ENCODE data around the gene ZBTB47. TPM values are rescaled to one million over a fixed set of nuclear protein-coding genes. Genes with fewer than 3 reads are reported as not detected.

Gene ZBTB47
- total RNA-seq, 4 donors from 2014 or later, result 10.0 to 44.1 (median 19.7) TPM

DNA sequence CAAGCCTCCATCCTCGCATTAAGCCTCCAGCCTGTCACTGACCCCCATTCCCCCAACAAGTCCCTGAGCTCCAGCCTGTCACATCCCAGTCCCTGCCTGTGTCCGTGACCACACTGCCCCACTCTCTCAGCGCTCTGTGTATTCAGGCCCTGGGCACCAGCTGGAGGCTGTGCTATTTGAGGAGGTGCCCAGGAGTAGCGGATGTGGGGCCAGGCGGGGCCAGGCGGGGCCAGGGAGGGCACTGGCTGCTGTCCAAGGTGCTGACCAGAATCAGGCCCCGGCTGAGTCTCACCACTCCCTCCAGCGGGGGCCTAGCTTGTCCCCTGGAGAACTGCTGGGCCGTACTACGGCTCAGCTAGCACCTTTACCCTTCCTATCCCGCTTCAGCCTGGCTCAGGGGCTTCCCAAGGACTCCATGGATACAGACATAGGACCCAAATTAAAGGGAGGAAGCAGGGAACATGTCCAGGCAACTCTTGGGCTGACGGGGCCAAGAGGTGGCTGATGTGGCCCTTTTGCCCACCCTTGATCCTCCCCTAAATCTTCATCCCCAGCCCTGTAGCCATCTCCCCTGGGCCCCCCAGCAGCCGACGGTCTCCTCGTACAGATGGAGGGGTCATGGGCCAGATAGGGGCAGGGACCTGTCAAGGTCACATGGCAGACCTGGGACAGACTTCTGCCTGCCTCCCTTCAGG, 48.0 kb downstream of the ZBTB47 start:
- 37 to 60% methylated on average over 1 to 15 of the region's 15 CpGs for WGBS, 2 donors (ENCODE audit: low coverage in 1 of 2)
- peak; percentile 36 for DNase-seq
- H3K4me3 ChIP-seq, result no peak overlapping the region
- no peaks in the 10 kb centered on the region for H3K27me3 ChIP-seq
- no peaks in the 10 kb centered on the region for H3K9me3 ChIP-seq
- intact Hi-C loops (cut with DNase I; ENCODE audit: low total_unique reads), result no loop called here
- H3K4me1 ChIP-seq, result no peaks in the 10 kb centered on the region
- TF ChIP-seq POLR2A (IDR thresholded peaks at IDR 0.05) (no peak), POLR2AphosphoS5 (IDR thresholded peaks at IDR 0.05) (no peak), CTCF (IDR thresholded peaks at IDR 0.05) (no peak), EP300 (IDR thresholded peaks at IDR 0.05; ENCODE audit: low read depth) (no peak)
- H3K36me3 ChIP-seq, result no peaks in the 10 kb centered on the region
- in situ Hi-C loops (cut with MboI; ENCODE audit: low pct_ligation_motif_present in 1 of 4, low pct_unique_long_range_greater_than_20kb in 1 of 4, low sequenced_read_pairs in 3 of 4), result no loop called here
- H3K27ac ChIP-seq, result no peak overlapping the region

GRCh38 chr3:42702066-42702951, 48.8 kb downstream of the ZBTB47 start, which contains the start of gene HHATL:
TSS of gene HHATL (minus strand) at chr3:42702798. CDS start at chr3:42700826, 1,972 bp downstream.
- intact Hi-C loops (cut with DNase I; ENCODE audit: low total_unique reads) (no loop called here), in situ Hi-C loops (cut with MboI; ENCODE audit: low pct_ligation_motif_present in 1 of 4, low pct_unique_long_range_greater_than_20kb in 1 of 4, low sequenced_read_pairs in 3 of 4) (no loop called here)
- no peak within 1 kb of the TSS for H3K27ac ChIP-seq
- no peaks in the 10 kb centered on the region for H3K27me3 ChIP-seq
- no peak for DNase-seq
- no peaks in the 10 kb centered on the region for H3K9me3 ChIP-seq
- no peaks in the 10 kb centered on the region for H3K36me3 ChIP-seq
- 73% methylated on average over 21 of the region's 21 CpGs; no CpG with 5 or more reads in 1 of the 2 donors for WGBS, 2 donors (ENCODE audit: low coverage in 1 of 2)
- no peak within 1 kb of the TSS for H3K4me3 ChIP-seq
- no peaks in the 10 kb centered on the region for H3K4me1 ChIP-seq
- TF ChIP-seq POLR2AphosphoS5 (IDR thresholded peaks at IDR 0.05) (no peak), EP300 (IDR thresholded peaks at IDR 0.05; ENCODE audit: low read depth) (no peak), POLR2A (IDR thresholded peaks at IDR 0.05) (no peak), CTCF (IDR thresholded peaks at IDR 0.05) (no peak)

DNA sequence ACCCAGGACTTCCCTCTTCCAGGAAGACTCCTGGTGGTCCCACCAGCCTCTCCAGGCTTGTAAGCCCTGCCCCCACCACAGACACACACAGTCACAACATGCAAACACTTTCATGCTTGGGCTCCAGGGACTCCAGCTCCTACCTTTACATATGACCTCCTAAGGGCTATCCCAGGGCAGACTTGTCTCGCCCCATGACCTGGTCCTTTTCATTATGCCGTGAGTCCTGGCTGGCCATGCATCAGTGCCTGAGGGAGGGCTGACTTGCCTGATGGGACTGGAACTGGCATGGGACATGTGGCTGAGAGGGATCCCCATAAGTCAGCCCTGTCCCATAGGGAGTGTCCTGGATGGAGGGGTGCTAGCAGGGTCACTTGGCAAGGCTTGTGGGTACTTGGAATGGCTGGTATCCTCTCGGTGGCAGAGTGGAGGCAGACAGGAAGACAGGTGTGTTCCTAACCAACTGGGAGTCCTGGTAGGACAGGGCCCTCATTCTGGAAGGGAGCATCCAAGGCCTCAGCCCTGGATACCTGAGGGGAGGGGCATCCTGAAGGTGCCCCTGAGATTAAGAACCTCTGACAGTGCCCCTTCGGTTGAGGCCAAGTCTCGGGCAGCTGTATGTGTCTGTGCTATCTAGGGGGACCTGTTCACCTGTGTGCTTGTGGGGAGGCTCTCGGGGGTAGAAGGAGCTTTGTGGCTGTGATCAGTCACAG, 49.6 kb downstream of the ZBTB47 start:
- no peak for DNase-seq
- intact Hi-C loops (cut with DNase I; ENCODE audit: low total_unique reads), result no loop called here
- TF ChIP-seq POLR2AphosphoS5 (IDR thresholded peaks at IDR 0.05) (no peak), CTCF (IDR thresholded peaks at IDR 0.05) (no peak), POLR2A (IDR thresholded peaks at IDR 0.05) (no peak), EP300 (IDR thresholded peaks at IDR 0.05; ENCODE audit: low read depth) (no peak)
- 86 to 100% methylated on average over 1 to 6 of the region's 6 CpGs for WGBS, 2 donors (ENCODE audit: low coverage in 1 of 2)
- no peak overlapping the region for H3K4me3 ChIP-seq
- no peaks in the 10 kb centered on the region for H3K36me3 ChIP-seq
- H3K27ac ChIP-seq, result no peak overlapping the region
- no peaks in the 10 kb centered on the region for H3K4me1 ChIP-seq
- H3K9me3 ChIP-seq, result no peaks in the 10 kb centered on the region
- H3K27me3 ChIP-seq, result no peaks in the 10 kb centered on the region
- in situ Hi-C loops (cut with MboI; ENCODE audit: low pct_ligation_motif_present in 1 of 4, low pct_unique_long_range_greater_than_20kb in 1 of 4, low sequenced_read_pairs in 3 of 4), result no loop called here

GRCh38 chr3:42703695-42704025, 50.2 kb downstream of the ZBTB47 start:
- Histone ChIP-seq H3K36me3 (no peaks in the 10 kb centered on the region), H3K4me3 (no peak overlapping the region), H3K4me1 (no peaks in the 10 kb centered on the region), H3K27me3 (no peaks in the 10 kb centered on the region), H3K27ac (no peak overlapping the region), H3K9me3 (no peaks in the 10 kb centered on the region)
- intact Hi-C loops (cut with DNase I; ENCODE audit: low total_unique reads) (no loop called here), in situ Hi-C loops (cut with MboI; ENCODE audit: low pct_ligation_motif_present in 1 of 4, low pct_unique_long_range_greater_than_20kb in 1 of 4, low sequenced_read_pairs in 3 of 4) (no loop called here)
- TF ChIP-seq POLR2AphosphoS5 (IDR thresholded peaks at IDR 0.05) (no peak), POLR2A (IDR thresholded peaks at IDR 0.05) (no peak), CTCF (IDR thresholded peaks at IDR 0.05) (no peak)
- no peak for DNase-seq
- 77% methylated on average over 5 of the region's 5 CpGs; no CpG with 5 or more reads in 1 of the 2 donors for WGBS, 2 donors (ENCODE audit: low coverage in 1 of 2)
